NCI-H82 (cell line): ENCODE data around the gene ZBED4.
"Not testable (repeated sequence)": the region's sequence is repeated elsewhere in the genome, so short reads cannot be mapped to it uniquely, and the experiment has no call there.

Experiments used
- DNase-seq: peaks from one replicate; lab custom pipeline; 2025; lab: John Stamatoyannopoulos, UW

ZBED4 gene

DNA sequence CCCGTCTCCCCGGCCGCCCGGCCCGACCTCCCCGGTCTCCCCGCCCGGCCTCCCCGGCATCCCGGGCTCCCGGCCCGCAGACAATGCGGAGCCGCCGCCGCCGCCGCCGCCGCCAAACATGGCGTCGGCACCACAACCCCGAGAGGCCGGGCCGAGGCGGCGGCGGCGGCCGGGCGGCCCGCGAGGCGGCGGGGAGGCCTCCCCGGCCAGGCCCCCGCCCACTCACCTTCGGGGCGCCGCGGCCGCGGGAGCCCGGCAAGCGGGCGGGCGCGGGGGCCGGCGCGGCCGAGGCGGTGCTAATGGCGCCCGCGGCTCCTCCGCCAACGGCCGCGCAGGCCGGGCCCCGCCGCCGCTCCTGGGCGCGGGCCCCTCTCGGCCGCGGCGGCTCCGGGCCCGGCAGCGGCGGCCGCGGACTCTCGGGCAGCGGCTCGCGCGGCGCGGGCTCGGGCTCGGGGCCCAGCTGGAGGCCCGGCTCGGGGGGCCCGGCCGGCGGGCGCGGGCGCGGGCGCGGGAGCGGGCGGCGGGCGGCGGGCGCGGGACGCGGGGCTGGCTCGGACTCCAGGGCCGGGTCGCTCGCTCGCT, 26.3 kb upstream of the ZBED4 start:
- no peak for DNase-seq

DNA sequence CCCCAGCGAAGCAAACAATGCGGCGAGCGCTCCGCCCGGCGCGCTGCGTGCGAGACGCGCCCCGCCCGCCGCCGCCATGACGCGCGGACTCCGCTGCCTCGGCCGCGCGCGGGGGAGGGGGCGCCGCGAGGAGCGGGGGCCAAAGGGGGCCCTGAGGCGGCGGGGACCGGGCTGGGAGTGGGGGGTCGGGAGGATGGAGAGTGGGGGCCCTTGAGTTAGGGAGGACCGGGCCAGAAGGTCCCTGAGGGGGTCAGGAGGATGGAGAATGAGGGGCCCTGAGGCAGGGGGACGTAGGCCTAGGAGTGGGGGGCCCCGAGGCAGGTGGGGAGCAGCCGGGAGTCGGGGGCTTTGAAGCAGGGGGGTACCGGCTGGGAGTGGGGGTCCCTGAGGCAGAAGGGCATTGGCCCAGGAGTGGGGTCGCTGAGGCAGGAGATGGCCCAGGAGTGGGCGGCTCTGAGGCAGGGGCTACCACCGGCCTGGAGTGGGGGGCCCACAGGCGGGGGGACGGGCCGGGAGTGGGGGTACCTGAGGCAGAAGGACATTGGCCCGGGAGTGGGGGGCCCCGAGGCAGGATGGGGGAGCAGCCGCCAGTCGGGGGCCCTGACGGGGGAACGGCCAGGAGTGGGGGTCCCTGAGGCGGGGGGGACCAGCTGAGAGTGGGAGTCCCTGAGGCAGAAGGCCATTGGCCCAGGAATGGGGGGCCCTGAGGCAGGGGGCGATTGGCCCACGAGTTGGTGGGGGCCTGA, 25.6 kb upstream of the ZBED4 start, which contains the start of gene BRD1:
Gene BRD1 (minus strand): TSS at position 21 of the 746 bp plus-strand sequence. CDS start 3,556 bp downstream, outside the sequence.
- DNase-seq = peak; percentile 59

DNA sequence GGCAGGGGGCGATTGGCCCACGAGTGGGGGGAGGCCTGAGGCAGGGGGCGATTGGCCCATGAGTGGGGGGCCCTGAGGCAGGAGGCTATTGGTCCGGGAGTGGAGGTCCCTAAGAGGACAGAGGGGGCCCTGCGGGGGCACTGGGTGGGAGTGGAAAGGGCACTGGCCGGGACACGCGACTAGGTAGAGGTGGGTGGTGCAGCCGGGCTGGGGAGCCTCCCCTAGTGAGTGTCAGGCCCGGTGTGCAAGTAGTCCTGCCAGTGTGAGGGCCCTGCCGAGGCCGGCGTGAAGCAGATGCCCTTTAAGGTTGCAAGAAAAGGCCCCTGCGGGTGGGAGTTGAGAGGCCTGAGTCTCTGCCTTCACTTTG, 25.1 kb upstream of the ZBED4 start:
- no peak for DNase-seq

DNA sequence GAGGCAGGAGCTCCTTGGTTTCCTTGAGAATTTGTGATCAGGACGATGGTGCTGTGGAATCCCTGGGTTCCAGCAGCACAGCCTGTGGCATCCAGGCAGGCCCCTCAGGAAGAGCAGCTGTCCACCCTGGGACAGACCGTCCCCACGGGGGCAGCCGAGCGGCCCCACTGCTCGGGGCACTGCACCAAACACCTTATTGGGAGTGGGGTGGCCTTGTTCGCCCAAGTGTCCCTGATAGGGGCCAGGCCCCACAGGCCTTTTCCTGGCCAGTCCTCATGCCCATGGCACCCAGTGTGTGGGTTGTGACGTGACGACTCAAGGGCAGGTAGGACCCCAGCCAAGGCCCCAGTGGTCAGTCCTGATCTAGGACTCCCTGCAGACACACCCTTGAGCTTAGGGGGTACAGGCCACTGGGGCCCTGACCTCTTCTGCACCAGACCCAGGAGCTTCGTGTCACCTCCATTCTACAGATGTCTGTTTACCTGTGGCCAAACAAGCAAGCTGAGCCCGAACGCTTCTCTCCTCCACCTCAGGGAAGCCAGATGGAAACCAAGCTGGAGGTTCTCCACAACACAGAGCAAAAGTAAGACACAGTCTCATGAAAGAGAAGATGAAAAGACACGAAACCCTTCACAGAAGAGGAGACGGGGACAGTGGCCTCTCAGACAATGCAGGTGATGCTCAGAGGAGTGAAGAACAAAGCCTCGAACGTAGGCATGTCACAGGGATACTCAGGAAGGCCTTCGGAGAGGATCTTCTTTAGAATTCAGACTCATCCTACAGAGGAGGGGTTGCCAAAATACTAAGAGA, 24.4 kb upstream of the ZBED4 start:
- DNase-seq = no peak

DNA sequence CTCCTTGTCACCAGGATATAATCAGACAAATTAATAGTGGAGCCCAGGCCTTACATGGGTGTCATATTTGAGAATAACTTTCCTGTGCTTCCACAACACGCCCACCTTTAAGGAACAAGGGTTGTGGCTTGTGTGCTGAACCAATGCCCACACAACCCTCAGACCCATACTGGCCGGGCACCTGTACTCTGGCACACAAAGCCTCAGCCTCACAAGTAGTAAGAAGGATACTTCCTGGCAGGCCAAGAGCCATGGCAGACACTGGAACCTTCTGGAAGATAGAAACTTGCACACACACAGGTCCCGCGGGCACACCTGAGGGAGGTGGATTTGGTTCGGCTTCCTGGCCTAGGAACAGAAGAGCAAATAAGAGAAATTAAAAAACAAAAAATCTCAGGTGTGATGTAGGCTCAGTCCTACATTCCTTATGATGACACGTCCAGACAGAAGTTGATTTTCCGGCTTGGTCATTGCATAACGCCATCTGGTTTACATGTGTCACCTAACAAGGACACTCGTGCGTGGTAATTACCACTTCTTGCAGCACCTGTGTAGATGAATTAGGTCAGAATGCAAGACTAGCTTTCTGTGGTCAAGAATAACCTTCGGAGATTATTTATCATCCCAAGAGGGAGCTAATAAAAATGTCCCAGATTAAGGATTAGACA, 20.2 kb upstream of the ZBED4 start:
- DNase-seq = no peak

DNA sequence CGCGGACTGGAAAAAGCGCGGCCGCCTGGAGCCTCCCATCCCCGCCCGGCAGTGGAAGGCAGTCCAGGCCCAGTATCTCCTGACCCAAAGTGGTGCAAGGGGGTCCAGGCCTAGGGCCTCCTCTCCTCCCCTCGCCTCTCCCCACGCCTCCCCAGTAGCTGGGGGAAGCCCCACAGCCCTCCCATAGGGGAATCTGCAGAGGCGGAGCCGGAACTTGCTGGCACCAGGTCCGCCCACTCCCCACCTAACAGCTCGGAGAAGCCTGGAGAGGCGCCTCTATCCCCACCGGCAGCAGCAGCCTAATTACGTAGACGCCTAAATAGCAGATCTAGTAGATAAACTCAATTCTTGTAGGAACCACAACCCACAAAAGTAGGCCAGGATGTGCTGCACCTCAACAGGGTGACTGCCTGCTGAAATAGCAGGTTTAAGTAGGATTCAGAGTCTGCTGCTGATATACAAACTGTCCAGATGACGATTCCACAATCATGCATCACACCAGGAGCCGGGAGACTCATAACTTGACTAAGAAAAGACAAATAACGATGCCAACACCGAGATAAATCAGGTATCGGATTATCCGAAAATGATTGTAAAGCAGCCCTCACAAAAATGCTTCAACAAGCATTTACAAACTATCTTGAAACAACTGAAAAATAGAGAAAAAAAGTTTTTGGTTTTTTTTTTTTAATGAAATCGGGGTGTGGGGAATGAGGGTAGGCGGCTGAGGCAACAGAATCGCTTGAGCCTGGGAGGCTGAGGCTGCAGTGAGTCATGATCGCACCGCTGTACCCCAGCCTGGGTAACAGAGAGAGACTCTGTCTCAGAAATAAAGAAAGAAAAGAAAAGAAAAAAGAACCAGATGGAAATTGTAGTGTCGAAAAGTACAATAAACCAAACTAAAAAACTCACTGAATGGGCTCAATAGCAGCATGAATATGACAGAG, 14.6 kb upstream of the ZBED4 start:
- no peak for DNase-seq

DNA sequence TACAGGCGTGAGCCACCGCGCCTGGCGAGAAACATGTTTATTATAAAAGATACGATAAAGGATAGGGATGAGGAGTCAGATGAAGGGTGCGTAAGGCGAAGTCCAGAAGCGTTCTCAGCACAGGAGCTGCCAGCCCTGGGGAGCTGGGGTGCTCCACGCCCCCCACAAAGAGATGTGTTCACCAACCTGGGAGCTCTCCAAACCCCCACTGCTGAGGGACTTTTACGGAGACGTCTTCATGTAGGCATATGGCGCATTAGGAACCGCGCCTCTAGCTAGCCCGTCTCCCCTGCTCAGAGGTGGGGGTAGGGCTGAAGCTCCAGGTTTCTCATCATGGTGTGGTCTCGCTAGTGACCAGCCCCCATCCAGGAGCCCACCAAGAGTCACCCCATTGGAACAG, 8.4 kb upstream of the ZBED4 start:
- DNase-seq = peak; percentile 19

DNA sequence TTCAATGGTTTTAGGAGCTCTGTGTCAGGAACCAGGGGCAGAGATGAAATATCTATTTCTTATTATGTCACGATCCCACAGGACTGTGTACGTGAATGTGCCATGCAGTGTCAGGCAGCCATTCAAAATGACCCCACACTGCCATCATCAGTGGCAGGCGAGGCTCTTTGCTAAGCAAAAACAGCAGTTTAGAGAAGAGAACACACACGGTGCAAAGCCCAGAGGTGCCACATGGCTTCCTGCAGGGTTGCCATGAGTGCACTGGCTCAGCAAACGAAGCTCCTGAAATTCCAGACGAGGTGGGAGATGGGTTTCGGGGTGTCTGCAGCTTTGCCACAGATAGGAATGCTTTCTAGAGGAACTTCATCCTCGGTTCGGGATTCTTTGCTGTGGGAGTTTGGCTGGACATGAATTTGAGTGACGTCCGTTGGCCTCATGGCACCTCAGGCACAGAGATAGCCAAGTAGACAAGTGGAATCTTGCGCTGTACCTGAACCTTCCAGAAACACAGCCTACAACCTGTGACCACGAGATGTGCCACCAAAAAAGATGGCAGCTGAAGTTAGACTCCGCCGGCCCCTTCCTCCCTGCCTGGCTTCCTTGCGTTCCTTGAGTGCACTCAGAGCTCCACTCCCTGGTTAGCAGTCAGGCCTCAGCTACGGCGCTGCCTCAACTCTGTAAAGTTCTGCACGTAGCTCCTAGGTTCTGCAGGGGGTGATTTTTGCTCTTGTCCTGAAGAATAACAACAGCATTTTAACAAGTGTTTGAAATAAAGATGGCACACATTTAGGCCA, 7.8 kb upstream of the ZBED4 start:
- DNase-seq = no peak

DNA sequence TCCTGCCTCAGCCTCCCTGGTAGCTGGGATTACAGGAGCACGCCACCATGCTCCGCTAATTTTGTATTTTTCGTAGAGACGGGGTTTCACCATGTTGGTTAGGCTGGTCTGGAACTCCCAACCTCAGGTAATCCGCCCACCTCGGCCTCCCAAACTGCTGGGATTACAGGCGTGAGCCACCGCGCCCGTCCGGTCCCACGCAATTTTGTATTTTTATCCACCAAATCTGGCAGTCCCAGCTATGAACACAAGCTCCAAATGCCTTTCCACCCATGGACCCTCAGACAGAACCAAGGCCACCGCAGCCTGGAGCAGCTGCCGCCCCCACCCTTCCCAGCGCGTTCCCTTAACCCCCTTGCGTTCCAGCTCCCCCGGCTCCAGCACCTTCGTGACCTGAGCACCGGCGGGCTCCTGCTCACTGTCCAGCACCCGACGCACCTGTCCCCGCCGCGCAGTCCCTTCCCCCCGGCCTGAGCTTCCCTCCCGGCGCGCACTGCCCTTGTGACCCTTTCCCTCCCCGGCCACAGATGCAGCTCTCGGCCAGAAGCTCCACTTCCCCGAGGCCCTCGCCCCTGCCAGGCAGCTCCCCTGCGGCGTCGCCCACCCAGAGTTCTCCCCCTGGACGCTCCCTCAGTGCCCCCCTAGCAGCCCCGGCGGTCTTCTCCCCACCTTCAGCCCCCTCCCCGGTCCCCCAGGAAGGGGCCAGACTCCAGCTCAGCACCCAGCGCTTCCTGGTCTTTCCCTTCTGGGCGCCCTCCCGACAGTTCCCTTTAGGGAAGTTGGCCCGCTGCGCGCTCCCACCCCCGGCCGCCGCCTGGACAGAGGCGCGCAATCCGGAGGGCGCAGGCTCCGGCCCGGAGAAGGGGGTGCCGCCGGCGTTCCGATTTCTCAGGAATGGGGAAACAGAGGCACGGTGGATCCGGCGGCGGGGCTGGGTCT, 5.6 kb upstream of the ZBED4 start:
- no peak for DNase-seq

DNA sequence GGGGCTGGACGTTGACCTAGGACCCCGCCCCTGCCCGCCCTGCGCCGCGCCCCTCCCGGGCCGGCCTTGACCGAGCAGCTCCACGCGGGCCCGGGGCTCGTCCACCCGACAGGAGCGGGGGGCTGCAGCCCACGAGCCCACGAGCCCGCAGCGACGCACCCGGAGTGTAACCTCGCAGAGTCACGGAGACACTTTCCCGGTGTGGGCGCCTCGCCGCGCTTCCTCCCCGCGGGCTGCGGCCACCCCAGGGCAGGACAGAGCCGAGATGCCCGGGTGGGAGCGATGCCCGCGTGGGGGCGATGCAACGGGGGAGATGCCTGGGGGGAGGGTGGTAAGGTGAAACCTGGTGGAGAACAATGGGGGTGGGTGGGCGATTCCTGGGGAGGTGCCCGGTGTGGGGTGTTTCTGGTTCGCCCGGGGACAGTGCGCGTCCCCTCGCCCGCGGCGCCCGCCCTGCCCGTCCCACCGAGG, 4.9 kb upstream of the ZBED4 start:
- DNase-seq = no peak

DNA sequence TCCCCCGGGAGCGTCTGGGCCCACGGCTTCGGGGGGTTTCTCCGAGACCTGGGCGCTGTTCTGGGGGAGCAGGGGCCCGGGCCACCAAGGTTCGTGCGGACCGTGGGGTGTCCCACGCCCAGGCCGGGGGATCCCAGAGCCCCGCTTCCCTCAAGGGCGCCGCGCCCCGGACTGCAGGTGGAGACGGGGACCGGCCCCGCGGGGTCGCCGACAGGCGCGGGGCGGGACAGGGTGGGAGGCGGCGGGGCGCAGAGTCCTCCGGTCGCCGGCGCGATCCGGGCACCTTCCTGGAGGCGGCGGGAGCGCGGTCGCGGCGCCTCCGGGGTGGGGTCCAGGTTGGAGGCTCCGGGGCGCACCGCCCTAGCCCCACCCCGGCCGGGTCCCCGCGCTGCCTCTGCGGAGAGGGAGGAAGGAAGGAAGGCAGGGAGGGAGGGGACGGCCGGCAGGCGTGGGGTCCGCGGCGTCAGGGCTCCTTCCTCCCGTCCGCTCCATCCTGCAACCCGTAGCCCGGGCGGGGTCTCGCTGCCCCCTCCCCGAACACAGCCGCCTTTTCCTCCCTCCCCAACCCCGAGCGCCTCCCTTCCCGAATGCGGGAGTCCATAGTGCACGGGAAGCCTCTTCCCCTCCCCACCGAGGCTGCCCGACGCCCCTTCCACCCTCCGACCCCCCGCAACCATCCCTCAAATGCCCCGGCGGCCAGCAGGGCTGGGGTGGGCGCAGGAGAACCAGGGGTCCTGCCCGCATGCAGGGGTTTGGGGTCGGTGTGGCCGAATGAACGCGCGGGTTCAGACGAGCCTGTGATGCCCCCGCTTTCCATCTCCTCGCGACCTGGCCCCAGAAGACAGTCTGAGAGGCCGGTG, 4.3 kb upstream of the ZBED4 start:
- no peak for DNase-seq

DNA sequence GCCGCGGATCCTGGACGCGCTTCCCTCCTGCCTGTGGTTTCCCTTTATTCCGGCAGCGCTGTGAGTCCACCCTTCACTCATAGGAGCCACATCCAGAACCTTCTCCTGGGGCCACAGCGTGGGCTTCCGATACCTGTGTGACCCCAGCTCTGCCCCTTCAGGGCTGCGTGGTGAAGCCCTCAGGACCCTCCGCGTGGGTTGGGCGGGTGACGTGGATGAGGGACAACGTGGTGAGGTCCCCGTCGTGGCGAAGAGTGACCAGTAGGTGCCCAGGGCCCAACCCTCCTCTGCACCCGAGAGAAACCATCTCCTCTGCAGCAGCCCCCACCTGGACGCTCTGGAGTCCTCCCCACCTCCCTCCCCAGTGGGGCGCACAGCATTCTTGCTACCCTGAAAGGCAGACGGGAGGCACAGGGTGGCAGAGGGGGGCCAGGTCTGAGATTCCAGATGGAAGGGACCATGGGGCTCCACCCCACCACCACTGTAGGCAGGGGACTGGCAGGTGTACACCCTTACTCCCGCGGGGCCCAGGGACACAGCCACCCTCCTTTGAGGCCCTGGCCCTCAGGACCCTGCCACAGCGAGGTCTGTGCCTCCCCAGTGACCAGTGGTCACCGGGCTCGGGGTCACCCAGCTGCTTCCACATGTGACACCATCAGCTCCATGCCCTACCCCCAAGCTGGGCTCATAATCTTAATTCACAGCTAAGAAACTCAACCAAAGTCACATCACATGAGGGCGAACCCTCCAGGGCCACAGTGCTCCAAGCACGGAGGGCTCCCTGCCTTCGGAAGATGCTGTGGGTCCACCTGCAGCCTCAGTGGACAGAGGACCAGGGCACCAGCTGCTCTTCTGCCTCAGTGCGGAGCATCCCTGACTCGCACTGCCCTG, 3.4 kb upstream of the ZBED4 start:
- DNase-seq = no peak

DNA sequence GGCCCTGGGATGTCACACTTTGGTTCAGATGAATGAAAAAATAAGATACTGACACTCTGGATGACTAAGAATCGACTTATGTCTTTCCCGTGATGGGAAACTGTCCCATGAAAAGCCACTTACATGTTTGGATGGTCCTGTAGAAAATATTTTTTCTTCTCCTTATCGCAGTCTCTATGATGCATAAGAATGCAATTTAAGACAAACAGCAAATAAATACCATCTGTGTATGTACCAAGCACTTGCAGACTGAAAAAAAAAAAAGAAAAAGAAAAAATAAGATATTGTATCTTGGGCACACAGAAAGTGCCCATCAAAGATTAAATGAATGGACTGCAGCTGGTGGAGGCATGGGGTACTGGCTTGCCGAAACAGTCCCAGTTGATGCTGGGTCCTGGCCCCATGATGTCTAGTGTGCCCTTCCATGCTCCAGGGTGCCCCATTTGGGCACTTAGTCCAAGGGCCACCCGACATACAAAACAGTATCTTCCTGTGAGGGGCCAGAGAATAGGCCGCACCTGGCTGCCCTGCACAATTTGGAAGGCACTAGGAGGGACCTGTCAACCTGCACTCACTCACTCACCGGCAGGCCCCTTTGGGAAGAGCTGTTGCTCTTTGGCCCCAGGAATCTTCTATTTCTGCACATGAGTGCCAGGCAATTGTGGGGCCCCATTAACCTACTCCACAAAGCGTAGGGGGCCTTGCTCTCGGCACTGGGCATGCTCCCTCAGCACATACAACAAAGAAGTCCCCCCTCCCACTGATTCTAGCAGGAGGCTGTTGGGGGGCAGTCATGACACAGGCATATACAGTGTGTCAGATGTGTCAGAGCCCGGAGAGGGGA, 2.5 kb upstream of the ZBED4 start:
- DNase-seq = no peak

DNA sequence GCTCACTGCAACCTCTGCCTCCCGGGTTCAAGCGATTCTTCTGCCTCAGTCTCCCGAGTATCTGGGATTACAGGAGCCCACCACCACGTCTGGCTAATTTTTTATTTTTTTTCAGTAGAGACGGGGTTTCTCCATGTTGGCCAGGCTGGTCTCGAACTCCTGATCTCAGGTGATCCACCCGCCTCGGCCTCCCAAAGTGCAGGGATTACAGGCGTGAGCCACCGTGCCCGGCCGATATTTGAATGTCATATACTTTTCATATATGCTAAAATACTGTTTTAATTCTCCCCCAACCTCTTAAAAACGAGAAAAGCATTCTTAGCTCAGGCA, 1.1 kb upstream of the ZBED4 start:
- not testable (repeated sequence) for DNase-seq

DNA sequence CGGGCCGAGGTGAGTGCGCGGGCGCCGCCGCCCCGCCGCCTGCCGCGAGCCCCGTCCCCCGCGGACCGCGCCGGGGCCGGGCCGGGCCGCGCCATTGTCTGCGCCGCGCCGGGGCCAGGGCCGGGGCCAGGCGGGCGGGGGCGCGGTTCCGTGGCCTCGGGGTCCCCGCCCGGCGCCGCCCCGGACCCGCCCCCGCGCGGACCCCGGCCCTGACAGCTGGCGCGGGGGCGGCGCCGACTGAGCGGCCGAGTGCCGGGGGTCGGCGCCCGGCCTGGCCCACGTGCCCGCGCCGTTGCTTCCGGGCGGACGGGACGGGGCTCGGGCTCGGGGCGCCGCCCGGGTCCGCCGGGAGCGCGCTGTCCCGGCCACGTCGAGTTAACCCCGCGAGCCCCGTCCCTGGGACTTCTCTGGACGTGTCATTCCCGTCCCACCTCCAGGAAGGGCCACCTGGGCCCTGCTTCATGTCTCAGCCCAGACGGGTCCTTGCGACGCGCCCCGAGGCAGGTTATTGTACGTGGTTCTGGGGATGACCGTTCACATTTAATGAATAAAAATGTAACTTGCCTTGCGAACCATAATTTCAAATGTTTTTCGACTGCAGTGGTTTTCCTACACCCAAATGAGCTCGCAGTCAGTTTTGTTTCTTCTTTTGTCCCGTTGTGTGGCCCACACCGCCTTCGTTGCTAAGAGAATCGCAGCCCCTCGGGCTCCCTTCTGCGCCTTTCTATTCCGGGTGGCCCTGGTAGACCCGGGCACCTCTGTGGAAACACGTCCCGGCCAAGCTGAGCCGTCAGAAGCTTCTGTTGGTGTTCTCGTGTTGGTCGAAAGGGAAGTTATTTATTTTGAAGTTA, 562 bp downstream of the ZBED4 start:
- DNase-seq = peak; percentile 37
